SU-DHL-6 (cell line): Measurements from ENCODE around the gene PAN3.

Experiments
- EZH2phosphoT487 ChIP-seq: fragments of 200-600 bp; sonication (generic), shearing (Covaris generic); conservative IDR thresholded peaks from 2 replicates; pipeline ENCODE4 v1.6.1; 2018; ENCODE audit warnings: mild to moderate bottlenecking, antibody characterized with exemption, low read length, moderate library complexity, mixed read lengths
- TF ChIP-seq, protein P1 (sequence below): fragments of 200-600 bp; sonication (generic); IDR thresholded peaks from one replicate; pipeline ENCODE4 v1.5.1; 2017; ENCODE audit warnings: antibody characterized with exemption, mild to moderate bottlenecking, low read length, moderate library complexity; ENCODE audit not compliant: insufficient read depth, poor library complexity, severe bottlenecking

DNA sequence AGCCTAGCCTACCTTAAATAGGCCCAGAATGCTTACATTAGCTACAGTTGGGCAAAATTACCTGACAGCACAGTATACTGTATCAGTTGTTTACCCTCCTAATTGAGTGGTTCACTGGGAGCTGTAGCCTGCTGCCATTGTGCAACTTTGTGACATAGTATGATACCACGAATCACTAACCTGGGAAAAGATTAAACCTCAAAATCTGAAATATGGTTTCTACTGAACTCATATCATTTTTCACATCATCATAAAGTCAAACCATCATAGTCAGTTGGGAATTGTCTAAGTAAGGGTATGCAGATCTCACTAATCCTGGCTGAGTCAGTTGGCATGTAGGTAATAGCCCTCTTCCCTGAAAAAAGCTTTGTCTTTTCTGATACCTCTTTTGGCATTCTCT, 9.2 kb downstream of the PAN3 start:
- TF ChIP-seq, protein P1, sequence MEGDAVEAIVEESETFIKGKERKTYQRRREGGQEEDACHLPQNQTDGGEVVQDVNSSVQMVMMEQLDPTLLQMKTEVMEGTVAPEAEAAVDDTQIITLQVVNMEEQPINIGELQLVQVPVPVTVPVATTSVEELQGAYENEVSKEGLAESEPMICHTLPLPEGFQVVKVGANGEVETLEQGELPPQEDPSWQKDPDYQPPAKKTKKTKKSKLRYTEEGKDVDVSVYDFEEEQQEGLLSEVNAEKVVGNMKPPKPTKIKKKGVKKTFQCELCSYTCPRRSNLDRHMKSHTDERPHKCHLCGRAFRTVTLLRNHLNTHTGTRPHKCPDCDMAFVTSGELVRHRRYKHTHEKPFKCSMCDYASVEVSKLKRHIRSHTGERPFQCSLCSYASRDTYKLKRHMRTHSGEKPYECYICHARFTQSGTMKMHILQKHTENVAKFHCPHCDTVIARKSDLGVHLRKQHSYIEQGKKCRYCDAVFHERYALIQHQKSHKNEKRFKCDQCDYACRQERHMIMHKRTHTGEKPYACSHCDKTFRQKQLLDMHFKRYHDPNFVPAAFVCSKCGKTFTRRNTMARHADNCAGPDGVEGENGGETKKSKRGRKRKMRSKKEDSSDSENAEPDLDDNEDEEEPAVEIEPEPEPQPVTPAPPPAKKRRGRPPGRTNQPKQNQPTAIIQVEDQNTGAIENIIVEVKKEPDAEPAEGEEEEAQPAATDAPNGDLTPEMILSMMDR, result no peak
- no peak for TF ChIP-seq EZH2phosphoT487
